Measurements from ENCODE around the gene F2RL2. TPM values are rescaled to one million over a fixed set of nuclear protein-coding genes. Genes with fewer than 3 reads are reported as not detected.

The F2RL2 gene
- total and polyA plus RNA-seq, 10 of the 15 experiments (the other 5 are each of a cell fraction or from before 2014, with no cell fraction given): 0.03 to 0.24 (median 0.08) TPM; not detected in 5

GRCh38 chr5:76657683-76658311 is 34.6 kb upstream of the F2RL2 start:
- ChIA-PET POLR2A (no interaction called here), SMC1A (ENCODE audit: uncharacterized antibody, unreplicated experiment) (interaction anchor here (1.1 to 1.6 kb wide), 4 partner anchors 9 to 79 kb away, joined by 3 to 4 read pairs (median 3); no protein-coding TSS in a partner anchor), RAD21 (ENCODE audit: unreplicated experiment) (interaction anchor here (1.2 kb wide), 1 partner anchor 17 kb away, joined by 4 read pairs; no protein-coding TSS in a partner anchor), CTCF (interaction anchor here (1.1 to 1.8 kb wide), 5 partner anchors 15 to 116 kb away, joined by 3 to 6 read pairs (median 3); no protein-coding TSS in a partner anchor)
- Histone ChIP-seq H3K9ac (ENCODE audit: control insufficient read depth, insufficient read depth, low read length) (no peak overlapping the region), H3K4me1 (ENCODE audit: control insufficient read depth, insufficient read depth, low read length) (peaks cover 5% of the 10 kb centered on the region; the same call in 1 of the 2 replicates), H3K27me3 (replicated peaks in 1 of 2; ENCODE audit: control insufficient read depth in 2 of 2, insufficient read depth in 2 of 2, low read length in 1 of 2) (no peaks in the 10 kb centered on the region), H3K36me3 (ENCODE audit: control insufficient read depth in 2 of 2, insufficient read depth in 2 of 2, low read length in 1 of 2) (peaks cover 0 to 3% of the 10 kb centered on the region in 2 experiments; a peak in 2 of 4 replicates), H4K20me1 (ENCODE audit: control insufficient read depth, insufficient read depth) (no peaks in the 10 kb centered on the region), H3K4me3 (no peak overlapping the region), H3K27ac (ENCODE audit: control insufficient read depth, insufficient read depth) (no peak overlapping the region), H3K79me2 (ENCODE audit: control insufficient read depth, insufficient read depth, low read length) (no peaks in the 10 kb centered on the region), H3K4me2 (ENCODE audit: control insufficient read depth, insufficient read depth) (no peak overlapping the region), H3K9me3 (replicated peaks; ENCODE audit: control insufficient read depth, insufficient read depth, low read length) (peaks cover under 1% of the 10 kb centered on the region; the same call in 2 of the 3 replicates), H2AFZ (ENCODE audit: control insufficient read depth, low read depth, low read length) (no peak overlapping the region)
- TF ChIP-seq POLR2AphosphoS2 (IDR thresholded peaks at IDR 0.05; ENCODE audit: low read depth, low read length): no peak
- no peak for TF ChIP-seq RB1 (IDR thresholded peaks at IDR 0.05; ENCODE audit: borderline replicate concordance)
- TF ChIP-seq BCLAF1 (IDR thresholded peaks at IDR 0.05): no peak
- TF ChIP-seq, protein P1, sequence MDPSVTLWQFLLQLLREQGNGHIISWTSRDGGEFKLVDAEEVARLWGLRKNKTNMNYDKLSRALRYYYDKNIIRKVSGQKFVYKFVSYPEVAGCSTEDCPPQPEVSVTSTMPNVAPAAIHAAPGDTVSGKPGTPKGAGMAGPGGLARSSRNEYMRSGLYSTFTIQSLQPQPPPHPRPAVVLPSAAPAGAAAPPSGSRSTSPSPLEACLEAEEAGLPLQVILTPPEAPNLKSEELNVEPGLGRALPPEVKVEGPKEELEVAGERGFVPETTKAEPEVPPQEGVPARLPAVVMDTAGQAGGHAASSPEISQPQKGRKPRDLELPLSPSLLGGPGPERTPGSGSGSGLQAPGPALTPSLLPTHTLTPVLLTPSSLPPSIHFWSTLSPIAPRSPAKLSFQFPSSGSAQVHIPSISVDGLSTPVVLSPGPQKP (IDR thresholded peaks at IDR 0.05; ENCODE audit: low read depth, low read length): no peak
- no peak for TF ChIP-seq ZNF384 (IDR thresholded peaks at IDR 0.05; ENCODE audit: borderline replicate concordance, low read depth, low read length)
- TF ChIP-seq ZNF274 (IDR thresholded peaks at IDR 0.05; ENCODE audit: insufficient read depth, insufficient read length): no peak
- TF ChIP-seq SRF (IDR thresholded peaks at IDR 0.05; ENCODE audit: low read depth in 2 of 2, low read length in 2 of 2): no peak
- no peak for TF ChIP-seq BCL11A (IDR thresholded peaks at IDR 0.05; ENCODE audit: low read depth, low read length)
- TF ChIP-seq MXI1 (IDR thresholded peaks at IDR 0.05; ENCODE audit: low read depth, low read length): no peak
- no peak for TF ChIP-seq RAD51 (IDR thresholded peaks at IDR 0.05)
- TF ChIP-seq FOS (IDR thresholded peaks at IDR 0.05; ENCODE audit: borderline replicate concordance, extremely low read depth, insufficient read length): no peak
- TF ChIP-seq, protein P2, sequence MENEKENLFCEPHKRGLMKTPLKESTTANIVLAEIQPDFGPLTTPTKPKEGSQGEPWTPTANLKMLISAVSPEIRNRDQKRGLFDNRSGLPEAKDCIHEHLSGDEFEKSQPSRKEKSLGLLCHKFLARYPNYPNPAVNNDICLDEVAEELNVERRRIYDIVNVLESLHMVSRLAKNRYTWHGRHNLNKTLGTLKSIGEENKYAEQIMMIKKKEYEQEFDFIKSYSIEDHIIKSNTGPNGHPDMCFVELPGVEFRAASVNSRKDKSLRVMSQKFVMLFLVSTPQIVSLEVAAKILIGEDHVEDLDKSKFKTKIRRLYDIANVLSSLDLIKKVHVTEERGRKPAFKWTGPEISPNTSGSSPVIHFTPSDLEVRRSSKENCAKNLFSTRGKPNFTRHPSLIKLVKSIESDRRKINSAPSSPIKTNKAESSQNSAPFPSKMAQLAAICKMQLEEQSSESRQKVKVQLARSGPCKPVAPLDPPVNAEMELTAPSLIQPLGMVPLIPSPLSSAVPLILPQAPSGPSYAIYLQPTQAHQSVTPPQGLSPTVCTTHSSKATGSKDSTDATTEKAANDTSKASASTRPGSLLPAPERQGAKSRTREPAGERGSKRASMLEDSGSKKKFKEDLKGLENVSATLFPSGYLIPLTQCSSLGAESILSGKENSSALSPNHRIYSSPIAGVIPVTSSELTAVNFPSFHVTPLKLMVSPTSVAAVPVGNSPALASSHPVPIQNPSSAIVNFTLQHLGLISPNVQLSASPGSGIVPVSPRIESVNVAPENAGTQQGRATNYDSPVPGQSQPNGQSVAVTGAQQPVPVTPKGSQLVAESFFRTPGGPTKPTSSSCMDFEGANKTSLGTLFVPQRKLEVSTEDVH (IDR thresholded peaks at IDR 0.05; ENCODE audit: low read depth, partially characterized antibody): no peak
- no peak for TF ChIP-seq SREBF1 (IDR thresholded peaks at IDR 0.05; ENCODE audit: low read length)
- TF ChIP-seq ASH2L (IDR thresholded peaks at IDR 0.05; ENCODE audit: borderline replicate concordance, low read depth): no peak
- no peak for TF ChIP-seq TCF12 (IDR thresholded peaks at IDR 0.05; ENCODE audit: low read depth, low read length)
- intact Hi-C loops (cut with micrococcal nuclease; ENCODE audit: unreplicated experiment) (no loop called here), in situ Hi-C loops (cut with MboI) (no loop called here)
- 75% methylated on average over 6 of the region's 6 CpGs for WGBS (ENCODE audit: insufficient coverage, insufficient replicate concordance, low lambda C conversion rate, missing lambda C conversion rate)
- BruUV-seq (replicated peaks): no TSS peak
- no peak for FAIRE-seq
- DNase-seq (ENCODE audit: low read depth, low spot score): no peak
- ATAC-seq: no peak
